HepG2 (cell line): ENCODE results near the gene CCND2. TPM values are rescaled to one million over a fixed set of nuclear protein-coding genes. Genes with fewer than 3 reads are reported as not detected.
A peak's percentile ranks its signal among the peaks of the same experiment; 100 is the strongest.

Experiments
- ATAC-seq: fragments of 200-7000 bp; cut with Tn5 transposase; 3 replicates; pipeline ENCODE4 v1.9.1; 2020; ENCODE audit warnings: mild to moderate bottlenecking, moderate library complexity
- BruUV-seq: library from RNA; stranded (reverse); fragments of 400-500 nt; replicated peaks from 2 replicates; lab custom pipeline; 2021; lab: Mats Ljungman, UMichigan
- CTCF ChIA-PET: fragments of 300-600 bp; formaldehyde crosslinking; extraction: SDS; loops from one replicate; lab custom pipeline; 2021; ENCODE audit warnings: low total read pairs, inconsistent platforms, low intra/inter-chr PET ratio; lab: Yijun Ruan, JAX
- POLR2A ChIA-PET: fragments of 350-600 bp; sonication (Branson Sonifier 250); formaldehyde crosslinking; loops from one replicate; lab custom pipeline; 2020; ENCODE audit warnings: antibody characterized with exemption, inconsistent platforms; lab: Yijun Ruan, JAX
- DNase-seq: peaks from one replicate; pipeline ENCODE4 v3.0.0-alpha.2; 2015; ENCODE audit warnings: low spot score
- FAIRE-seq: peaks from 3 replicates; lab custom pipeline; 2011; peaks lifted over from hg19 to GRCh38; lab: Jason Lieb, UNC
- H2AFZ ChIP-seq: one replicate; pipeline ENCODE4 v1.6.1; 2011; ENCODE audit warnings: low read length, inconsistent platforms
- H3K27ac ChIP-seq: fragments of 300-600 bp; 3 replicates; pipeline ENCODE4 v1.8.0; 2011; ENCODE audit warnings: mixed run types, mild to moderate bottlenecking, mixed read lengths, low read length, inconsistent platforms; ENCODE audit not compliant: insufficient read depth; ENCODE audit errors: extremely low read length
- H3K27me3 ChIP-seq, 2 experiments: fragments of 200-600 bp in 1 of 2; 2 replicates in 1 of 2; 3 replicates in 1 of 2; pipeline versions ENCODE4 v1.6.0 to v1.8.0; 2011; ENCODE audit warnings: low read length in 2 of 2, mild to moderate bottlenecking in 2 of 2, moderate library complexity in 2 of 2, inconsistent platforms in 1 of 2; ENCODE audit not compliant: insufficient read depth in 2 of 2, control insufficient read depth in 1 of 2
- H3K36me3 ChIP-seq, 2 experiments: fragments of 200-600 bp in 1 of 2; replicated peaks in 1 of 2; 2 replicates in 1 of 2; 3 replicates in 1 of 2; pipeline versions ENCODE4 v1.5.1 to v1.8.0; 2011; ENCODE audit warnings: low read length in 2 of 2, inconsistent platforms in 1 of 2; ENCODE audit not compliant: insufficient read depth in 2 of 2, control insufficient read depth in 1 of 2
- H3K4me1 ChIP-seq: 2 replicates; pipeline ENCODE4 v1.5.1; 2012; ENCODE audit warnings: low read length, inconsistent platforms; ENCODE audit not compliant: insufficient read depth
- H3K4me2 ChIP-seq: 2 replicates; pipeline ENCODE4 v1.6.0; 2011; ENCODE audit warnings: low read depth, low read length, inconsistent platforms
- H3K4me3 ChIP-seq, 3 experiments: fragments of 200-600 bp in 1 of 3; sonication (generic), shearing (Covaris generic) in 1 of 3; replicated peaks in 1 of 3; 2 replicates each; pipeline ENCODE4 v1.5.1; 2011 to 2016; ENCODE audit warnings: low read length in 3 of 3, inconsistent platforms in 2 of 3, low read depth in 2 of 3, mild to moderate bottlenecking in 2 of 3, control low read depth in 1 of 3, mixed read lengths in 1 of 3; ENCODE audit not compliant: insufficient read depth in 1 of 3
- H3K79me2 ChIP-seq: one replicate; pipeline ENCODE4 v1.6.1; 2011; ENCODE audit warnings: low read length, inconsistent platforms; ENCODE audit not compliant: insufficient read depth
- H3K9ac ChIP-seq: 2 replicates; pipeline ENCODE4 v1.6.0; 2011; ENCODE audit warnings: mild to moderate bottlenecking, low read depth, low read length, inconsistent platforms; ENCODE audit not compliant: insufficient read depth
- H3K9me3 ChIP-seq: 2 replicates; pipeline ENCODE4 v1.5.1; 2012; ENCODE audit warnings: mild to moderate bottlenecking, low read length
- H4K20me1 ChIP-seq: 2 replicates; pipeline ENCODE4 v1.6.0; 2011; ENCODE audit warnings: inconsistent platforms, mild to moderate bottlenecking, low read length, moderate library complexity; ENCODE audit not compliant: insufficient read depth
- MAFK ChIP-seq, 2 experiments: IDR thresholded peaks in 1 of 2; conservative IDR thresholded peaks in 1 of 2; 2 replicates each; pipeline ENCODE4 v1.6.1; 2011; ENCODE audit warnings: improper control_type of control experiment in 2 of 2, low read length in 2 of 2
- NFE2 ChIP-seq: sonication (generic); formaldehyde crosslinking; IDR thresholded peaks from 2 replicates; pipeline ENCODE4 v1.4.0; 2020; ENCODE audit warnings: missing genetic modification reagents
- NR2F1 ChIP-seq, 2 experiments: fragments of 450-650 bp in 1 of 2; formaldehyde crosslinking in 1 of 2; IDR thresholded peaks; 2 replicates each; pipeline versions ENCODE4 v1.5.0 to v1.6.1; 2016 to 2020; ENCODE audit warnings: mild to moderate bottlenecking in 1 of 2, missing compliant biosample characterization in 1 of 2, missing genetic modification reagents in 1 of 2, moderate library complexity in 1 of 2
- SNRNP70 ChIP-seq: fragments of 200-400 bp; formaldehyde crosslinking; IDR thresholded peaks from 2 replicates; pipeline ENCODE4 v1.6.1; 2017; ENCODE audit warnings: mild to moderate bottlenecking, low read depth, low read length, moderate library complexity
- WGBS: methylation state at CpG from one replicate; pipeline ENCODE4 v1.1.6; 2017; ENCODE audit warnings: low lambda C conversion rate; 5-methylcytosine and 5-hydroxymethylcytosine counted together
- in situ Hi-C: cut with HindIII; loops from 2 replicates; pipeline ENCODE4 v1.10.0; 2017; ENCODE audit warnings: low pct_unique_long_range_greater_than_20kb; ENCODE audit not compliant: extremely low pct_ligation_motif_present
- intact Hi-C: fragments of 100-400 bp; cut with micrococcal nuclease; formaldehyde crosslinking; loops from one replicate; pipeline ENCODE4 v1.10.0; 2022; ENCODE audit not compliant: unreplicated experiment
- polyA plus RNA-seq, 8 experiments: library from polyadenylated mRNA; depleted of rRNA in 3 of 8; stranded (reverse) in 7 of 8; unstranded in 1 of 8; fragments of >200 nt; fragmentation: Illumina TruSeq in 4 of 8; extraction: Trizol in 4 of 8; gene quantifications; 2 replicates each; pipeline versions ENCODE4 v1.2.1 to v1.2.3, GENCODE V29; 2011 to 2016; ENCODE audit warnings: low read depth in 4 of 8, missing spikeins in 1 of 8, mixed read lengths in 1 of 8; ENCODE audit not compliant: insufficient read depth in 1 of 8
- total RNA-seq, 5 experiments: library from RNA; depleted of rRNA; stranded (reverse); fragments of >200 nt; fragmentation: Illumina TruSeq; extraction: Trizol; gene quantifications; 2 replicates each; pipeline ENCODE4 v1.2.3, GENCODE V29; 2016; ENCODE audit warnings: low read depth in 1 of 5
- TF ChIP-seq, protein P1 (sequence below): IDR thresholded peaks from 2 replicates; pipeline ENCODE4 v1.6.1; 2016; ENCODE audit warnings: missing compliant biosample characterization, missing genetic modification reagents, borderline replicate concordance
- TF ChIP-seq, protein P2 (sequence below): sonication (generic); formaldehyde crosslinking; IDR thresholded peaks from 2 replicates; pipeline ENCODE4 v1.8.0; 2022; ENCODE audit warnings: mild to moderate bottlenecking, missing genetic modification reagents, borderline replicate concordance

CCND2 gene
- total and polyA plus RNA-seq, 2 of the 13 experiments (the other 11 are each of a cell fraction or from before 2014, with no cell fraction given): 0.61 to 1.4 TPM

DNA sequence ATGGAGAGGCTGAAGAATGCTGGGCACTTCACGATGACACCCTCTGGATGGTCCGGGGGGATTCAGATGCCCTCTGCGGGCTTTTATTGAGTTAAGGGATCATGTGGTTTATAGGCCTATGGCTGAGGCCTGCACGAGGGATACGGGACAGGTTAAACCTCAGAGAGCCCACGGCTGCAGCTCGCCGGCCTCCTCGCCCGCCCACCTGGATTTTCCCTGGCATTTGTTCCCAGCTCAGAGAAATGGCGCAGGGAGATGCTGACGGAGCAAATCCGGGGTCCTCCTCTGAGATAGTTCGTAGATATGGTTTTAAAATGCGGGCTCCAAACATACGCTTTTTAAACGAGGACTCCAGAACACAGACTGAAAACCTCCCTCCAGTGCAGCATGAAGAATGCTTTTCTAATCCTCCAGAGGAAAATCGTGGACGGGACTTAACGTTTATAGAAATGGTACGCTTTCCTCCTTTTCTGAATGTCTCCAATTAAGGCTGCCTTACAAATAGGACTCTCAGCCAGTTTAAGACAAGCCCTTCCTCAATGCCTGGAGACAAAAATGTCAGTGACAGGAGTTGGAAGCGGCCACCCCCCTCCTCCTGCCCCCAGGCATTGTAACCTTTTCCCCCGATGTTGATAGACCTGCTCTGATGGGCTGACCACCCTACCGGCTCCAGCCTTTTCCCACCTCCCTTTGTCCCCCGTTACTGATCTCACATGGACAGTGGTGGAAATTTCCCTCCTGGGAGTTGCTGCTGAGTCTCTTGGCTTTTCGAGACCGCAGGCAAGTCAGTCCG lies 16.6 kb downstream of the CCND2 start:
- no peaks in the 10 kb centered on the region for H4K20me1 ChIP-seq
- intact Hi-C loops: no loop called here
- peaks cover 0 to 69% of the 10 kb centered on the region in 2 experiments for H3K27me3 ChIP-seq
- no peaks in the 10 kb centered on the region for H3K4me1 ChIP-seq
- ATAC-seq (no peak), DNase-seq (no peak)
- CTCF ChIA-PET: no interaction called here
- no peak overlapping the region for H3K4me2 ChIP-seq
- no peak overlapping the region for H2AFZ ChIP-seq
- POLR2A ChIA-PET: no interaction called here
- no peak overlapping the region for H3K4me3 ChIP-seq
- no peak overlapping the region for H3K27ac ChIP-seq
- no peak for TF ChIP-seq NR2F1 (CRISPR knock-in tag; IDR thresholded peaks at IDR 0.05)
- TF ChIP-seq MAFK (conservative IDR thresholded peaks at IDR 0.05 in 1 of 2, IDR thresholded peaks at IDR 0.05 in 1 of 2; ENCODE audit: low read length in 2 of 2): 0 out of 4 replicates have a peak, but pooled peaks of 1 of the 2 experiments have one; percentile 2
- TF ChIP-seq NFE2 (CRISPR knock-in tag): no peak
- TF ChIP-seq, protein P1, sequence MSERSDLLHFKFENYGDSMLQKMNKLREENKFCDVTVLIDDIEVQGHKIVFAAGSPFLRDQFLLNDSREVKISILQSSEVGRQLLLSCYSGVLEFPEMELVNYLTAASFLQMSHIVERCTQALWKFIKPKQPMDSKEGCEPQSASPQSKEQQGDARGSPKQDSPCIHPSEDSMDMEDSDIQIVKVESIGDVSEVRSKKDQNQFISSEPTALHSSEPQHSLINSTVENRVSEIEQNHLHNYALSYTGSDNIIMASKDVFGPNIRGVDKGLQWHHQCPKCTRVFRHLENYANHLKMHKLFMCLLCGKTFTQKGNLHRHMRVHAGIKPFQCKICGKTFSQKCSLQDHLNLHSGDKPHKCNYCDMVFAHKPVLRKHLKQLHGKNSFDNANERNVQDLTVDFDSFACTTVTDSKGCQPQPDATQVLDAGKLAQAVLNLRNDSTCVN (CRISPR knock-in tag): no peak
- TF ChIP-seq, protein P2, sequence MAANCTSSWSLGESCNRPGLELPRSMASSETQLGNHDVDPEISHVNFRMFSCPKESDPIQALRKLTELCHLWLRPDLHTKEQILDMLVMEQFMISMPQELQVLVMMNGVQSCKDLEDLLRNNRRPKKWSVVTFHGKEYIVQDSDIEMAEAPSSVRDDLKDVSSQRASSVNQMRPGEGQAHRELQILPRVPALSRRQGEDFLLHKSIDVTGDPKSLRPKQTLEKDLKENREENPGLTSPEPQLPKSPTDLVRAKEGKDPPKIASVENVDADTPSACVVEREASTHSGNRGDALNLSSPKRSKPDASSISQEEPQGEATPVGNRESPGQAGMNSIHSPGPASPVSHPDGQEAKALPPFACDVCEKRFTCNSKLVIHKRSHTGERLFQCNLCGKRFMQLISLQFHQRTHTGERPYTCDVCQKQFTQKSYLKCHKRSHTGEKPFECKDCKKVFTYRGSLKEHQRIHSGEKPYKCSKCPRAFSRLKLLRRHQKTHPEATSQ: no peak
- TF ChIP-seq SNRNP70: no peak
- TF ChIP-seq, all 625 proteins: peak for 1
- Histone ChIP-seq H3K9me3 (no peaks in the 10 kb centered on the region), H3K79me2 (no peaks in the 10 kb centered on the region), H3K9ac (no peak overlapping the region), H3K36me3 (no peaks in the 10 kb centered on the region)
- FAIRE-seq: no peak
- no TSS peak for BruUV-seq
- in situ Hi-C loops: no loop called here
- WGBS: 47% methylated on average over 28 of the region's 28 CpGs
